OCI-M1 (cell line): ENCODE measurements around the gene HSPBP1.

Source experiments
- DNase-seq: peaks from one replicate; lab custom pipeline; 2025; lab: John Stamatoyannopoulos, UW

HSPBP1 gene

DNA sequence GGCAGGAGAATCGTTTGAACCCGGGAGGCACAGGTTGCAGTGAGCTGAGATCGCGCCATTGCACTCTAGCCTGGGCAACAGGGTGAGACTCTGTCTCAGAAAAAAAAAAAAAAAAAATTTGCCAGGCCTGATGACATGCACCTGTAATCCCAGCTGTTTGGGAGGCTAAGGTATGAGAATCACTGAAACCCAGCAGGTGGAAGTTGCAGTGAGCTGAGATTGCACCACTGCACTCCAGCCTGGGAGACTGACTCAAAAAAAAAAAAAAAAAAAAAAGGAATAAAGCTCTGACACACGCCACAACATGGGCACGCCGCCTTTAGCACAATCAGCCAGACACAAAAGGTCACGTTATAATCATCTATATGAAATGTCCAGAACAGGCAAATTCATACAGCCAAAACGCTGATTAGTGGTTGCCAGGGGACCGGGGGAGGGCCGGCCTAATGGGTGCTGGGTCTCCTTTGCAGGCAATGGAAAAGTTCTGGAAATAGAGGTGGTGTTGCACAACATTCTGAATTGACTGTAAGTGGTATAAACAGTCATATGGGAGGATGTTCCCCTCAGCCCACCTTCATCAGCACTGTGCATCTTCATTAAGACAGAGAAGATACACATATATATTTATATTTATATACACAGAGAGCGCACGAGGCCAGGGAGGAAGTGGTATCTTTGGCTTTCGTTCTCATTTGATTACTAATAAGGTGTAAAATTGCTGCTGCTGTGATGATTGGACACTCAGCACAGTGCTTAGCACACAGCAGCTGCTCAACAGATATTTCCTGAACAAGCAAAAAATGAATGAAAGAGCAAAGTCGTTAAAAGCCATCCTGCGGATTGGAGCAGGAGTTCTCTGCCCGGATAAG lies 3.8 kb downstream of the HSPBP1 start:
- DNase-seq, result no peak

DNA sequence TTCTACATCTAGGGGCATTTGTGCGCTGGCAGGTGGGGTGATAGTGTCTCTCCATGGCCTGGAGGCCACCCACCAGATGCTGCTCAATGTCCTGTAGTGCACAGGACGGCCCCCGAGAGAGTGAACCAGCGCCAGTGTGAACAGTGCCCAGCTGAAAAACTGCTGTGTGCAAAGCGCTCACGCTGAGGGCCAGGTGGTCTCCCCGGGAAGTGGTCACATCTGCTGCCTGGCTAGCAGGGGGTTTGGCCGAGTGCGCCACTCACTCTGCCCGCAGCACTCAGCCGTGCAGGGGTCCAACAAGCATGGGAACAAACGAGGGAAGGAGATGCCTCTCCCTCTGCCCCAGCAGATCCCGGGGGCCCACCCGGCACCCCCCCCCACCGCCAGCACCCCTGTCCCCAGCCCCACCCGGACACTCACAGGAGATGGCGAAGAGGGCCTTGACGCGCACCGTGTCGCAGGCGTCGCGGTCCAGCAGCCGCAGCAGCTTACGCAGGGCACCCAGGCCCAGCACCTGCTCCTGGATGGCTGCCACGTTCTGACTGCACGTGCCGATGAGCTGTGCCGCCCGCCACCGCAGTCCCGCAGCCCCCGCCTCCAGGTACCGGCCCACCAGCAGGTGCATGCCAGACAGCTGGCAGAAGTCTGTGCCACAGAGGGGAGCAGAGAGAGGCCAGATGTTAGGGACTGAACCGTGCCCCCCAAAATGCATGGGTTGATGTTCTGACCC lies 5.8 kb downstream of the HSPBP1 start:
- DNase-seq, result no peak

DNA sequence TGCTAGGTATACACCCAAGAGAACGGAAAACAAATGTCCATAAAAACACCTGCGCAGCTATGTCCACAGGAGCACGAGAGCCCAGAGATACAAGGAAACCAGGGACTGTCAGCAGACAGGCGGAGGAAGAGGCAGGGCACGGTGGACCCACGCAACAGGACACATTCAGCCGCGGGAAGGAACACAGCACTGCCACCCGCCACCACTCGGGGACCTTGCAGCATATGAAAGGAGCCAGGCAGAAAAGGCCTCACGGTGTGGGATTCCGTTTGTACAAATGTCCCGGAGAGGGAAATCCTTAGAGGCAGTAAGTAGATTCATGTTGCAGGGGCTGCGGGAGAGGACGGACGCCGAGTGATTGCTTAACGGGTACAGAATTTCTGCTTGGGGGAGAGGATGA lies 7.8 kb downstream of the HSPBP1 start:
- DNase-seq, result no peak

DNA sequence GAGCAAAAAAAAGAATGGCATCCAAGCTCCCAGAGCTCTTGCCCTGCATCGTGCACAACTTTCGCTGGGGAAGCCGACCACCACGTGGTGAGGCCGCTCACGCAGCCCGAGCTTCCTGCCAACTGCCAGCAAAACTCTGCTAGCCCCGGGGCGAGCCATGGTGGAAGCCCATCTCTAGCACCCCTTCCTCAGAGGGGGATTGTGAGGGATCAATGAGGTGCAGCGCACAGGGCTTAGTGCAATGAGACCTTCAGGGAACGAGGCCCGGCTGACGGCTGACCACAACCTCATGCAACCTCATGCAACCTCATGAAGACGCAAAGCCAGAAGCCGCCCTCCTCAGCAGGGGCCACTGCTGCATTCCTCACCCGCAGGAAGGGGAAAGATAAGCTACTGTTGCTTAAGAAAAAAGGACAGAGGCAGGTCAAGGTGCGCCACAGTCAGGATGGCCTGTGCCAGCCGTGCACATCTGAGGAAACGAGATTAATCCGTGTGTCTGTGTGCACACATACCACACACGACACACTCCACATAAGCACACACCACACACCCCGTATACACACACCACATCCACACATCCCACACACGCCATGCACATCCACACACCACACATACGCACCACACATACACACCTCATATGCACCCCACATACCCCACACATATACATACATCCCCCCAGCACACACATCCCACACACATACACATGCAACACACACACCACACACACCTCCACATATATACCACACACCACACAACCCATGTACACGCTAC lies 9.6 kb downstream of the HSPBP1 start:
- DNase-seq, result no peak

DNA sequence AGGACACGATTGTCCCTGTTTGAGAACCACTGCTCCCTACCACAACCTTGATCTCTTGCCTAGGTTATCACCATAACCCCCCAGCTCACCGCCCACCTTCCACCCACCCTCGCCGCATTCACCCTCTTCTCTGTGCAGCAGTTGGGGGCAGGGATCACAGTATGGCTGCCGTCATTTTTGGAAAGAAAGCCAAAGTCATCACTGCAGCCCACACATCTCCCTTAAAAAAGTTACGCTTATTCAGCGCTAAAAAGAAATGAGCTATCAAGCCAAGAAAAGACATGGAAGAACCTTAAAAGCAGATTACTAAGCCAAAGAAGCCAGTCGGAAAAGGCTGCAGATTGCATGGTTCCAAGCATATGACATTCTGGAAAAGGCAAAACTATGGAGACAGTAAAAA lies 10.6 kb downstream of the HSPBP1 start:
- no peak for DNase-seq

DNA sequence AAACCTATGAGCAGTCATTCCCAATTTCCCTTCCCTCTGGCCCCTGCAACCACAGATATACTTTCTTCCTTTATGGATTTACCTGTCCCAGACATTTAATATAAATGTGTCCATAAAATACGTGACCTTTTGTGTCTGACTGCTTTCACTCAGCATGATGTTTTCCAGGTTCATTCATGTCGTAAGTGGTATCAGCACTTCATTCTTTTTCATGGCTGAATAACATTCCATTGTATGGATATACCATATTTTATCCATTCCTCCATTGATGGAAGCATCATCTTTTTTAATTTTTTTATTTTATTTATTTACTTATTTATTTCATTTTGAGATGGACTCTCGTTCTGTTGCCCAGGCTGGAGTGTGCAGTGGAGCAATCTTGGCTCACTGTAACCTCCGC lies 13.1 kb downstream of the HSPBP1 start:
- DNase-seq, result no peak

DNA sequence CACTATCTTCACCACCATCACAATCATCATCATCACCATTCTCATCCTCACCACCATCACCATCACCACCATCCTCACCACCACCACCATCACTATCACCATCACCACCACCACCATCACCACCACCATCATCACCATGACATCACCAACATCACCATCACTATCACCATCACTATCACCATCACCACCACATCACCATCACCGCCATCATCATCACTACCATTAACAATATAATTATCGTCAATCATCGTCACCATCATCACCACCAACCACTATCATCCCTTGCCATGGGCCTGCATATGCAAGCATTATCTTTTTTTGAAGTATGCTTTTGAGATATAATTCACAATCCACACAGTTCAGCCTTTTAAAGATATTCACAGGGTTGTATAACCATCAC lies 13.5 kb downstream of the HSPBP1 start:
- no peak for DNase-seq

DNA sequence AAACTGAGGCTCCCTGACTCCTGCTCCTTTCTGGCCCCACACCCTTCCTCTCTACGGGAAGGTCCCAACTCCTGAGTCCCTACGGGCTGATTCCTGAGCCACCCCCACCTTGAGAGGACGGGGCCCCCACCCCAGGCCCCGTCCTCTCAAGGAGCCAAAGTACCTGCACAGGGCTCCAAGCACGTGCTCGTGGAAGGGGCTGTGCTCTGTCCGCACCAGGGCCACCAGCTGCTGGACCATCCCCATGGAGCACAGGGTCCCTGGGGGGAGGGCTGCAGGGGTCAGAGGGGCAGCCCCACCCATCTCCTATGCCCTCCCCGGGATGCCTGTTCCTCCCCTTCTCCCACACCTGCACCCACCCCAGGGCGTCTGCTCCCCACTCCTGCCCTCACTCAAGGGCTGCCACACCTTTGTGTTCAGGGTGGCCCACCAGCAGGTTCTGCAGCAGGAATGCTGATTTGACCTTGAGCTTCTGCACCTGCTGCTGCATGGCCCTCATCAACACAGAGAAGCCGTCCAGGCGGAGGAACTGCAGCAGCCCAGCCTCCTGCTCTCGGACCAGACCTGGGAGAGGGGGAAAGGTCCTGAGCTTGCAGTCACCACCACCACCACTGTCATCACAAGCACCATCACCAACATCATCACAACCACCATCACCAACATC lies 14.1 kb downstream of the HSPBP1 start:
- no peak for DNase-seq

DNA sequence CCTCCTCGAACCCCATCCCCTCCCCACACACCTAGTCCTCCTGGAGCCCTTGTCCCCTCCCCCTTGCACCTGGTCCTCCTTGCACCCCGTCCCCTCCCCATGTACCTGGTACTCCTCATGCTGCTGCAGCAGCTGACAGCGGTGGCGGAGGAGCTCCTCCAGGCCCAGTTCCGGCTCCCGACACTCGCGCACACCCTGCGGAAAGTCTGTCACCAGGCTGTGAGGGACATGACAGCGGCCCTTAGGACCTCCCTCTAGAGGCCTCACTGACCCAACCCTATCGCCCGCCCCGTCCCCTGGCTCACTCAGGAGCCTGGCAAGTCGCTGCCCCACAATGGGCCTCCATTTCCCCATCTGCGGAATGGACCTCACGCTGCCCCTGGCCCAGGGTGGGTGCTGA lies 14.7 kb downstream of the HSPBP1 start:
- DNase-seq, result no peak

DNA sequence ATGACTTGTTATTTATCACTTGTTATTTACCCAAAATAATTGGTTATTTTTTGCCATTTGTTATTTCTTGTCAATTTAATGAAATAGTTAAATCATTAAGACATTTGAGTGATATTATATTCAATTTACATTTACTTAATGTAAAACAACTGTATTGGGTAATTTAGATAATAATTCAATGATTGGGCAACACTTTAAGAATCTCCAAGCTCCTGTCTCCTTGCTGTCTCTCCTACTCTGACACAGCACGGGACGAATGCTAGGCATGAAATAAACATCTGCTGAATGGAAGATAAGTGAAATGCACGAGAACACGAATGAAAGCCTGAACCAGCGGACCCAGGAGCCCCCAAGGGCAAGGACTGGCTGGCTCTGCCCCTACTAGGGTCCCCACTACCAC lies 15.4 kb downstream of the HSPBP1 start:
- DNase-seq, result no peak

DNA sequence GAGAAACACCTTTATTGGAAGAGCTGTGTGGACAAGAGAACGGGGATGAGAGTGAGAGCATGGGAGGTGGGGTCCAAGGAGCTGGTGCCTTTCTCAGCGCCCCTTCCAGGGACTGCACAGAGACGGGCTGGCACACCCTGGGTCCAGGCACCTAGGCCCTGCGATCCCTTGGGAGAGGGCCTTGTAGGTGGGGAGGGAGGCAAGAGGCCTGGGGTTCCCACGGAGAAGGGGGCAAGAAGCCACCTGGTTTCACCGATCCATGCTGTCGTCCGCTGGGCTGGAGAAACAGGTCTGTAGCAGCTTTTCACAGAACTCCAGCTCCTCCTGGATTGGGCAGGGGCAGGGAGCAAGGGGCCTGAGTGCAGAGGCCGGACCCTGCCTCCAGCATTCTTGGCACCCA lies 17.6 kb downstream of the HSPBP1 start:
- DNase-seq, result no peak

DNA sequence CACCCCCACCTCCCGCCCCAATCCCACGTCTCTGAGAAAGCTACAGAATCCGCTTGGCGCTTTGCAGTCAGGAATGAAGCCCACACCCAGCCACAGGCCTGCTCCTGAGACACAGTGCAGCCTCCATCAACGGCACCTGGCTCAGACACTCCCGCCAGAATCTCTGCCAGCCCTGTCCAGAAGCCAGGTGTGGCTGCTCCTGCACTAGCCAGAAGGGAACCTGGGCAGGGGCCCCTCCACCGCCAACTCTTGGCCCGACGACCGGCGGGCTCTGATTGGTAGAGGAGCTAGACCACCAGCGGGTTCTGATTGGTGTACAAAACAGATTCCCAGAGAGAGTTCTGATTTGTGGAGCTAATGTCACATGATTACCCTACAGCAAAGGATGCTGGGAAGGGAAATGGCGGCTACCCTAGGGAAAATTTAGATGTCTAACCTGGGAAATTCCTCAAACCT lies 18.2 kb downstream of the HSPBP1 start:
- no peak for DNase-seq

DNA sequence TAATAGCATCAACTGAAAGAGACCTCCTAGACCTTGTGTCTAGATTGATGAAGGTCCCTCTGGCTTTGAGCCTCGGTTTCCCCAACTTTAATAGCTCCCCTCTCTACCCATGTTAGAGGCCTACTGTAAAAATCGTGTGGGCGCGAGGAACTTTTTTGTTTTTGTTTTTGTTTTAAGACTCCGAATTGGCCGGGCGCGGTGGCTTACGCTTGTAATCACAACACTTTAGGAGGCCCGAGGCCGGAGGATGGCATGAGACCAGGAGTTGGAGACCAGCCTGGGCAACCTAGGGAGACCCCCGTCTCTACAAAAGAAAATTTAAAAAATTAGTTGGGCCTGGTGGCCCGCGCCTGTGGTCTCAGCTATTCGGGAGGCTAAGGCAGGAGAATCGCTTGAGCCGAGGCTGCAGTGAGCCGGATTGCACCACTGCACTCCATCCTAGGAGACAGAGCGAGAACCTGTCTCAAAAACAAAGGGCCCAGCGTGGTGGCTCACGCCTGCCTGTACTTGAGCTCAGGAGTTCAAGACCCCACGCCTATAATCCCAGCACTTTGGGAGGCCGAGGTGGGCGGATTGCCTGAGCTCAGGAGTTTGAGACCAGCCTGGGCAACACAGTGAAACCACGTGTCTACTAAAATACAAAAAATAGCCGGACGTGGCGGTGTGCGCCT lies 20.2 kb downstream of the HSPBP1 start:
- no peak for DNase-seq

DNA sequence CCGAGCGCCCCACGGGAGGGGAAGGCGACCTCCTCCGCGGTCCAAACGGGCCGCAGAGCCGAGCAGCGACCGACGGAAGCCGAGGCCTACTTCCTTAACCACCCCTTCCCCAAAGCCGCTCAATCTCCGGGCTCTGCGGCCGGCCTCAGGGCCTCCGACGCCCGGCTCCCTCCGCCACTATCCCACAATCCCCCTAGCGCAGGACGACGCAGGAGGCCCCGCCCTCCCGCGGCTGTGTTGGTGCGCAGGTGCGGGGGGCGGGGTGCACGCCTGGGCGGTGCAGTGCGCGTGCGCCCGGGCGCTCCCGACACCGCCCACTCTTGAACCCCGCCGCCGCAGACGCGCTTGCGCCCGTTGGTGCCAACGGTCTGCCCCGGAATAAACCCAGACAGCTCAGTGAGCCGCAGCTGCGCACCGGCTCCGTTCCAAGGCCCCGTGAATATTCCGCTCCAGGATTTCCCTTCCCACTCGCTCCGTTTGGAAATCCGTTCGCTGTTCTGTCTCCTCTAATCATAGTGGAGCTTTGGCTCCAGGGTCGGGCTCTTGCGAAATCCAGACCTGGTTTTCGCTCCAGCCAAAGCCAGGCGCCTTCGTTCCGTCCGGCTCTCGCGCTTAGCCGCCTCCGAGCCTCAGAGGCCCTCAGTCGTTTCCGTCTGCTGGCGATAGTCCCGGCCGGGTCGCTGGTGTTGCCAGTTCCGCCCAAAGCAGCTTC lies 20.9 kb downstream of the HSPBP1 start, which contains the start of gene PPP6R1:
TSS of gene PPP6R1 (minus strand) at position 190 of the 712 bp plus-strand sequence. CDS start 11,914 bp downstream, outside the sequence.
- DNase-seq, result peak; percentile 100

DNA sequence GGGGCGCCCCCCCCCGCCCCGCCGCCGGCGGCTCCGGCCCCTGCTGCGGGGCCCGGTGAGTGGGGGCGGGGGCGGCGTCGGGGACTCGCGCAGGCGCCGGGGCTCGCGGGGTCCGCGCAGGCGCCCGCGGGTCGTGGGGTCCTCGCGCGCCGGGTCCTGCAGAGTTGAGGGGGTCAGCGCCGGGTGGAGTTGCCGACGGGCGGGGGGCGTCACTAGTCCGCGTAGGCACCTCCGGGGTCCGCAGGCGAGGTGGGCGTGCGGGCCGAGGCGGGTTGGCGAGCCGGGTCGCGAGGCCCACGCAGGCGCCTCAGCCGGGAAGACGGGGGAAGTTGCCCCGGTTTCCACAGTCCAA lies 21.5 kb downstream of the HSPBP1 start:
- DNase-seq, result no peak

DNA sequence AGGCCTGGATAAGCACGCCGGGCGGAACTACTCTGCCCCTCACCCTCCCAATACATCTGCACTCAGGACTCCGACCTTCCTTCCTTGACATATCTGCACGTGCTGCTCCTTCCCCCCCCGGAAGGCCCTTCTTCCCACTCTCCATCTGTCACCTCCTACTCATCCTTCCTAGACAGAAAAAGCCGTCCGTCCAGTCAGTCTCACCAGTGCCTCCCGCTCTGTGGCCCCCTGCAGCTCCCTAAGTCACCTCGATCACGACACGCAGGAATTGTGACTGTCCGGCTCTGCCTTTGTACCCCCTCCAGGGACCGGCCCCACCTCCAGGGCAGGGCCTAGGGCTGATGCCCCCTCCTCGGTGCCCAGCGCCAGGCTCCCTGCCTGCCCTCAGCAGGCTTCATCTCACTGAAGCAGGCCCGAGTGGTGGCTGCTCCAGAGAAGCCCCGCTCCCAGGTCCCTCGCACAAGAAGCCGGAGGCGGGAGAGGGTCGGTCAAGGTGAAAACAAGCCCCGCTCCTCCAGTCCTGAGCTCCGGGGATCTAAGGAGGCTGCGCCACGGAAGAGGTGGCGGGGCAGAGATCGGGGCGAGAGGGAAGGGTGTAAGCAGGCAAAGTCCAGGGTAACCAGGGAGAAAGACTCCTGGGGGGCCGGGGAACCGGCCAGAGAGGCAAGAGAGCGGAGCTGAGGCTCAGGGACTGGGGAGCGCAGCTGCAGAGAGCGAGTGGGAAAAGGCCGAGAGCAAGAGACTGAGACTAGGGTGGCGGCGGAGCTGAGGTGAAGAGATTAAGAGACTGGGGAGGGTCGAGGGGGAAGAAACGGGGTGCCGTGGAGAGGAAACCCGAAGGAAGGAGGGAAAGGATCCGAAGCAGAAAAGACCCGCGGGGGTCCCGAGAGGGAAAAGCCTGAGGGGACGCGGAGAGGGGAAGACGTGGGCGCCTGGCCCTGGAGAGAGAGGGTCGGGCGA lies 22.2 kb downstream of the HSPBP1 start:
- peak; percentile 52 for DNase-seq

DNA sequence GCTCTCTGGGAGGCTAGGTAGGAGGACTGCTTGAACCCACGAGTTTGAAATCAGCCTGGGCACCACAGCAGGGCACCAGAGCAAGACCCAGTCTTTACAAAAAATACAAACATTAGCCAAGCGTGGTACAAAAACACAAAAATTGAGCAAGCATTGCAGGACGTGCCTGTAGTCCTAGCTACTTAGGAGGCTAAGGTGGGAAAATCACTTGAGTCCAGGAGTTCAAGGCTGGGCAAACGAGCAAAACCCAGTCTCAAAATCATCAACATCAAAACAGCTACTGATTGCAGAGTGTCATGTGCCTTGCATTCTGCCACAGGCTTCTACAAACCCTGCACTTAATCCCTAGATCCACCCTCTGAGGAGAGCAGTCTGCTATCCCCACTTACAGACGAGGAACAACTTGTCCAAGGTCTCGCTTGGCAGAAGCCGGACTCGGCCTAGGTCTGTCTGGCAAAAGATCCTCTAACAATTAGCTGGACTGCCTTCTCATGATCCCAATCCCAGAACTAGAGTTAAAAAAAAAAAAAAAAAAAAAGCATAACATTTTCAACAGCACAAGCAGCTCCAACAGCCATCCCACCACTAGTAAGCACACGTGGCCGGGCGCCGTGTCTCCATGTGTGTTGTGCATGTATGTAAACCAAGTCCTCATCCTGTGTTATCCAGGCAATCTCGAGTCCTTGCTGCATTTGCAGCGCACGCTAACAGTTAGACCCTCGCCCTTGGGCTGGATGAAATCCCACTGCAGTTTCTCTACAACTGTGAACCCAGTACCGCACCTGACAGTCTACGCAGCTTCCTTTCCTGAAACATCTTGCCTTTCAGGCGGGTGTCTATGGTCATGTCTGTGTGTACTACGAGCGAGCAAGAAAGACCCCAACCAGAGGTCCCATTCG lies 23.1 kb downstream of the HSPBP1 start:
- DNase-seq, result peak; percentile 52

DNA sequence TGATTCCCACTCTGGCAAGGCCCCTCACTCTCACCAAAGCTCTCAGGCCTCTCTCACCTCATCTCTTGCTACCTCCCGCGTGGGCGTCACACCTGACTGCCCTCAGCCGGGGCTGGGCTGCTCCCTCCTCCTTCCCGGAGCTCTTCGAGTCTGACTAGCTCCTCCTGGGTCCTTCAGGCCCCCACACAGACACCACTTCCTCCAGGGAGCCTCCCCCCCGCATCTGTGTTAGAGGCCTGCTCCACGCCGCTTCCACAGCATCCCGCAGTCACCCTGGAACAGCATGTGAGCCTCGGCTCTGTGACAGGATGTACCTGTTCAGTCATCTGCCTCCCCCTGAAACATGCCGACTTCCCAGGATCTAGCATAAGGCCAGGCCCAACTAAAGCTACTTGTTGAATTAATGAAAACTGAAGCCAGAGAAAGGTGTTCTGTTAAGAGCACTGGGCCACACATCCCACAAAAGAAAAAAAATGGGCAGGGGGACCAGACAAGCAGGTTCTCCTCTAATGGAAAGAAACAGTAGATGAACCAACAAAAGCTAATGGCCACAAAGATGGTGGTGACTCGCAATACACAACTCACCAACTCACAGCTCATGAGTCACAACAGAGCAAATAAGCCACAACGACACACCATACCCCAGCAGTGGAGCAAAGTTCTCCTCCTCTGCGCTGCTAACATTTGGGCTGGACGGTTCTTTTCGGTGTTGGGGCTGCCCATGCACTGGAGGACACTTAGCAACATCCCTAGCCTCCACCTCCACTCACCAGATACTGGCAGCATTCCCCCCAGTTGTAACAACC lies 24.1 kb downstream of the HSPBP1 start:
- no peak for DNase-seq
